IMR-90 (cell line): ENCODE results near the gene ARHGEF39. TPM values are rescaled to one million over a fixed set of nuclear protein-coding genes. Genes with fewer than 3 reads are reported as not detected.

Experiments
- BHLHE40 ChIP-seq: fragments of 150-350 bp; IDR thresholded peaks from 2 replicates; pipeline ENCODE4 v1.6.1; 2016; ENCODE audit warnings: mild to moderate bottlenecking, low read depth, low read length
- CEBPB ChIP-seq: IDR thresholded peaks from 2 replicates; pipeline ENCODE4 v1.6.1; 2012; ENCODE audit warnings: low read depth, low read length, improper control_type of control experiment
- FOS ChIP-seq: fragments of 150-350 bp; IDR thresholded peaks from 2 replicates; pipeline ENCODE4 v1.6.1; 2016; ENCODE audit warnings: low read depth, low read length
- RAD21 ChIP-seq: IDR thresholded peaks from 2 replicates; pipeline ENCODE4 v1.6.1; 2012; ENCODE audit warnings: low read length, improper control_type of control experiment
- RCOR1 ChIP-seq: IDR thresholded peaks from 2 replicates; pipeline ENCODE4 v1.6.1; 2012; ENCODE audit warnings: mild to moderate bottlenecking, low read length, improper control_type of control experiment; ENCODE audit not compliant: insufficient replicate concordance
- polyA plus RNA-seq, 3 experiments: library from polyadenylated mRNA; depleted of rRNA; stranded (reverse); fragments of >200 nt; gene quantifications; 2 replicates each; pipeline ENCODE4 v1.2.3, GENCODE V29; 2012; ENCODE audit warnings: low replicate concordance in 1 of 3
- total RNA-seq: library from RNA; depleted of rRNA; stranded (reverse); fragments of >200 nt; gene quantifications from 2 replicates; pipeline ENCODE4 v1.2.3, GENCODE V29; 2012
- TF ChIP-seq, protein P1 (sequence below): fragments of 150-350 bp; IDR thresholded peaks from 2 replicates; pipeline ENCODE4 v1.6.1; 2016; ENCODE audit warnings: low read depth, mild to moderate bottlenecking, low read length, moderate library complexity, borderline replicate concordance

Gene ARHGEF39
- total and polyA plus RNA-seq, 2 of the 4 experiments (the other 2 are of a cell fraction), result 2.5 to 2.8 TPM

DNA sequence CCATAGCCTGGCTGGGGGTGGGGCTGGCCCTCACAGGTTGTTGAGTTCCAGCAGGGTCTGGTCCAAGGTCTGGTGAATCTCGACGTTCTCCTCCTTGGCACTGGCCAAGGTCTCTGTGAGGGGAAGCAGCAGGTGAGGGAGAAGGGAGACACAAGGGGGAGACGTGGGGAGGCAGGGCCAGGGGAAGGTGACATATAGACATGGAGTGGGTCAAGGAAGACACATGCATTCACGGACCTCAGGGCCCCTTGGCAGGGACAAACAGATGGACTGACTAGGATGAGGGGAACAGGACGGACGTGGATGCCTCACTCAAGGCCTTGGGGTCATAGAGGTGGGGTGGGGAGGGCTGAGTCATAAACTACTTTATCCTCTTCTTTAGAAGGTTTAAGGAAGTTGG is 17.1 kb upstream of the ARHGEF39 start (continued):
- TF ChIP-seq BHLHE40 (no peak), RAD21 (no peak), CEBPB (no peak), FOS (no peak), RCOR1 (no peak)
- TF ChIP-seq, protein P1, sequence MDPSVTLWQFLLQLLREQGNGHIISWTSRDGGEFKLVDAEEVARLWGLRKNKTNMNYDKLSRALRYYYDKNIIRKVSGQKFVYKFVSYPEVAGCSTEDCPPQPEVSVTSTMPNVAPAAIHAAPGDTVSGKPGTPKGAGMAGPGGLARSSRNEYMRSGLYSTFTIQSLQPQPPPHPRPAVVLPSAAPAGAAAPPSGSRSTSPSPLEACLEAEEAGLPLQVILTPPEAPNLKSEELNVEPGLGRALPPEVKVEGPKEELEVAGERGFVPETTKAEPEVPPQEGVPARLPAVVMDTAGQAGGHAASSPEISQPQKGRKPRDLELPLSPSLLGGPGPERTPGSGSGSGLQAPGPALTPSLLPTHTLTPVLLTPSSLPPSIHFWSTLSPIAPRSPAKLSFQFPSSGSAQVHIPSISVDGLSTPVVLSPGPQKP, result no peak
